SIG-M5 (cell line): Measurements from ENCODE around the gene RIMS1.
"Not testable (repeated sequence)": the region's sequence is repeated elsewhere in the genome, so short reads cannot be mapped to it uniquely, and the experiment has no call there.

Experiments
- DNase-seq: peaks from one replicate; lab custom pipeline; 2025; lab: John Stamatoyannopoulos, UW

Gene RIMS1

GRCh38 chr6:72335203-72335602 lies 448.9 kb downstream of the RIMS1 start:
- not testable (repeated sequence) for DNase-seq

GRCh38 chr6:72348926-72349325 lies 462.6 kb downstream of the RIMS1 start:
- DNase-seq, result no peak

GRCh38 chr6:72350296-72350881 lies 464.0 kb downstream of the RIMS1 start:
- no peak for DNase-seq

- DNase-seq, result no peak
Observed at GRCh38 chr6:72363844-72364740, 477.7 kb downstream of the RIMS1 start.

- DNase-seq, result no peak
Observed at GRCh38 chr6:72365773-72366172, 479.4 kb downstream of the RIMS1 start.

- no peak for DNase-seq
Observed at GRCh38 chr6:72367439-72367838, 481.1 kb downstream of the RIMS1 start.

- no peak for DNase-seq
Observed at GRCh38 chr6:72371473-72371872, 485.1 kb downstream of the RIMS1 start.

- DNase-seq, result no peak
Observed at GRCh38 chr6:72374172-72374571, 487.8 kb downstream of the RIMS1 start.

GRCh38 chr6:72374857-72375256 lies 488.5 kb downstream of the RIMS1 start:
- no peak for DNase-seq

- DNase-seq, result no peak
Observed at GRCh38 chr6:72376736-72377135, 490.4 kb downstream of the RIMS1 start.

- no peak for DNase-seq
Observed at GRCh38 chr6:72381076-72381475, 494.7 kb downstream of the RIMS1 start.

- DNase-seq, result no peak
Observed at GRCh38 chr6:72382602-72383529, 496.5 kb downstream of the RIMS1 start.

GRCh38 chr6:72386324-72386723 lies 500.0 kb downstream of the RIMS1 start:
- no peak for DNase-seq

GRCh38 chr6:72389698-72390097 lies 503.3 kb downstream of the RIMS1 start:
- DNase-seq, result no peak

- no peak for DNase-seq
Observed at GRCh38 chr6:72390548-72390947, 504.2 kb downstream of the RIMS1 start.

GRCh38 chr6:72401865-72402264 lies 515.5 kb downstream of the RIMS1 start:
- no peak for DNase-seq

- DNase-seq, result no peak
Observed at GRCh38 chr6:72403413-72403812, 517.1 kb downstream of the RIMS1 start.

- DNase-seq, result no peak
Observed at GRCh38 chr6:72406517-72406916, 520.2 kb downstream of the RIMS1 start.

- no peak for DNase-seq
Observed at GRCh38 chr6:72410769-72411168, 524.4 kb downstream of the RIMS1 start.

GRCh38 chr6:72411872-72412708 lies 525.7 kb downstream of the RIMS1 start:
- no peak for DNase-seq

GRCh38 chr6:72412709-72413044 lies 526.3 kb downstream of the RIMS1 start:
- DNase-seq, result no peak

- DNase-seq, result no peak
Observed at GRCh38 chr6:72413884-72414283, 527.5 kb downstream of the RIMS1 start.
